HepG2 (cell line): Measurements from ENCODE around the gene BCL2L2. TPM values are rescaled to one million over a fixed set of nuclear protein-coding genes. Genes with fewer than 3 reads are reported as not detected.

Experiments used
- ERF ChIP-seq: IDR thresholded peaks from 2 replicates; pipeline ENCODE4 v1.6.1; 2018; ENCODE audit warnings: missing biosample characterization, missing genetic modification reagents
- FOXP1 ChIP-seq, 2 experiments: fragments of 450-650 bp in 1 of 2; IDR thresholded peaks; 2 replicates each; pipeline ENCODE4 v1.6.1; 2017 to 2018; ENCODE audit warnings: antibody characterized with exemption in 1 of 2
- HNF4A ChIP-seq: sonication (generic); formaldehyde crosslinking; IDR thresholded peaks from 2 replicates; pipeline ENCODE4 v1.4.0; 2020; ENCODE audit warnings: missing genetic modification reagents
- HNRNPLL ChIP-seq: fragments of 200-400 bp; formaldehyde crosslinking; IDR thresholded peaks from 2 replicates; pipeline ENCODE4 v1.6.1; 2017; ENCODE audit warnings: mild to moderate bottlenecking, low read depth, low read length; ENCODE audit not compliant: poor library complexity, severe bottlenecking
- MAFK ChIP-seq, 2 experiments: IDR thresholded peaks in 1 of 2; conservative IDR thresholded peaks in 1 of 2; 2 replicates each; pipeline ENCODE4 v1.6.1; 2011; ENCODE audit warnings: improper control_type of control experiment in 2 of 2, low read length in 2 of 2
- RBFOX2 ChIP-seq: fragments of 200-400 bp; formaldehyde crosslinking; IDR thresholded peaks from 2 replicates; pipeline ENCODE4 v1.6.1; 2017; ENCODE audit warnings: low read depth, mild to moderate bottlenecking, low read length
- SIX4 ChIP-seq: sonication (generic); formaldehyde crosslinking; IDR thresholded peaks from 2 replicates; pipeline ENCODE4 v1.4.0; 2020; ENCODE audit warnings: missing genetic modification reagents
- SSRP1 ChIP-seq: IDR thresholded peaks from 2 replicates; pipeline ENCODE4 v1.6.1; 2016; ENCODE audit warnings: control low read depth
- STAT6 ChIP-seq: sonication (generic); formaldehyde crosslinking; IDR thresholded peaks from 2 replicates; pipeline ENCODE4 v1.4.0; 2020; ENCODE audit warnings: missing genetic modification reagents, mild to moderate bottlenecking, borderline replicate concordance
- TAF15 ChIP-seq: fragments of 200-400 bp; formaldehyde crosslinking; IDR thresholded peaks from one replicate; pipeline ENCODE4 v1.6.1; 2018; ENCODE audit warnings: mild to moderate bottlenecking, low read depth, low read length; ENCODE audit not compliant: poor library complexity, severe bottlenecking
- THYN1 ChIP-seq: sonication (generic); formaldehyde crosslinking; IDR thresholded peaks from 2 replicates; pipeline ENCODE4 v1.8.1; 2023; ENCODE audit warnings: low read depth, mild to moderate bottlenecking, moderate library complexity, missing genetic modification reagents, borderline replicate concordance
- ZFX ChIP-seq: sonication (generic); formaldehyde crosslinking; IDR thresholded peaks from 2 replicates; pipeline ENCODE4 v1.4.0; 2020; ENCODE audit warnings: mild to moderate bottlenecking, low read depth, missing genetic modification reagents, moderate library complexity
- ZNF205 ChIP-seq: IDR thresholded peaks from 2 replicates; pipeline ENCODE4 v1.6.1; 2018; ENCODE audit warnings: missing biosample characterization, missing genetic modification reagents
- ZNF614 ChIP-seq: IDR thresholded peaks from 2 replicates; pipeline ENCODE4 v1.6.1; 2018; ENCODE audit warnings: missing biosample characterization, missing genetic modification reagents, inconsistent platforms, borderline replicate concordance
- polyA plus RNA-seq, 8 experiments: library from polyadenylated mRNA; depleted of rRNA in 3 of 8; stranded (reverse) in 7 of 8; unstranded in 1 of 8; fragments of >200 nt; fragmentation: Illumina TruSeq in 4 of 8; extraction: Trizol in 4 of 8; gene quantifications; 2 replicates each; pipeline versions ENCODE4 v1.2.1 to v1.2.3, GENCODE V29; 2011 to 2016; ENCODE audit warnings: low read depth in 4 of 8, missing spikeins in 1 of 8, mixed read lengths in 1 of 8; ENCODE audit not compliant: insufficient read depth in 1 of 8
- total RNA-seq, 5 experiments: library from RNA; depleted of rRNA; stranded (reverse); fragments of >200 nt; fragmentation: Illumina TruSeq; extraction: Trizol; gene quantifications; 2 replicates each; pipeline ENCODE4 v1.2.3, GENCODE V29; 2016; ENCODE audit warnings: low read depth in 1 of 5
- TF ChIP-seq, protein P1 (sequence below): sonication (generic); formaldehyde crosslinking; IDR thresholded peaks from 2 replicates; pipeline ENCODE4 v1.4.0; 2020; ENCODE audit warnings: missing genetic modification reagents, borderline replicate concordance
- TF ChIP-seq, protein P2 (sequence below): sonication (generic); formaldehyde crosslinking; IDR thresholded peaks from 2 replicates; pipeline ENCODE4 v1.5.0; 2020; ENCODE audit warnings: mild to moderate bottlenecking, missing genetic modification reagents, borderline replicate concordance

Gene BCL2L2
- total and polyA plus RNA-seq, 2 of the 13 experiments (the other 11 are each of a cell fraction or from before 2014, with no cell fraction given) = 28.1 to 49.8 TPM

DNA sequence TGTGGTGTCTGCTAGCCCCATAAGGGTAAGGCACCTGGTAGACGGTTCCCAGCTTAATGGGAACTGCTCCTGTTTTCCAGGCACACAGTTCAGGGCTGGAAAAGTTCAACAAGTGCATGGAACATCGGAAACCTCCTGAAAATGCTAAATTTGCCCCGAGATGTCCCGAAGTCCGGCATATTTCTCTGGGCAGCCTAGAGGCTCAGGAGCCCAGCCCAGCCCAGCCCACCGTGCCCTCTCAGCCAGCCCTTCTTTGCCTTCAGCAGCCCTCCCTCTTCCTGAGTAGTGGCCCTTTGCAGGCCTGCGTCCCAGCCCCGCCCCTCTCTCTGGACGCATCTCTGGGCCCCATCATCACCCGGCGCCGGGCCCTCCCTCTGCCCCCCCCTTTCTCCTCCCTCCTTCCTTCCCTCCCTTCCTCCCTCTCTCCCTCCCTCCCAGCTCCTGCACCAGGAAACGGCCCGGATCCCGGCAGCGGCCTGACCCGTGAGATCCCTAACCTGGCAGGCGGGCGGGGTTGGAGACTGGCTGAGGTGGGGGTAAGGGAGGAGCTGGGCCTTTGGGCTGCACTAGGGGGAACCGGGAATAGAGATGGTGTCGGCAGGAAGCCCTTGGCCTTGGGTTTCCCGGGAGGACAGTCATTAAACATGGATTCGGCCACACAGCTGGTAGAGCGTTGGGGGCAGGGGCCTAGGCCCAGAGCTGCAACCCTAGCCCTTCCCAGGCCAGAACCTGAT, at the start of gene BCL2L2 (continued):
- TF ChIP-seq, protein P1, sequence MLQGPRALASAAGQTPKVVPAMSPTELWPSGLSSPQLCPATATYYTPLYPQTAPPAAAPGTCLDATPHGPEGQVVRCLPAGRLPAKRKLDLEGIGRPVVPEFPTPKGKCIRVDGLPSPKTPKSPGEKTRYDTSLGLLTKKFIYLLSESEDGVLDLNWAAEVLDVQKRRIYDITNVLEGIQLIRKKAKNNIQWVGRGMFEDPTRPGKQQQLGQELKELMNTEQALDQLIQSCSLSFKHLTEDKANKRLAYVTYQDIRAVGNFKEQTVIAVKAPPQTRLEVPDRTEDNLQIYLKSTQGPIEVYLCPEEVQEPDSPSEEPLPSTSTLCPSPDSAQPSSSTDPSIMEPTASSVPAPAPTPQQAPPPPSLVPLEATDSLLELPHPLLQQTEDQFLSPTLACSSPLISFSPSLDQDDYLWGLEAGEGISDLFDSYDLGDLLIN (CRISPR knock-in tag) = peak; percentile 94; the same call in 1 of the 2 replicates
- peak; percentile 98; the same call in 1 of the 2 replicates for TF ChIP-seq THYN1
- TF ChIP-seq, protein P2, sequence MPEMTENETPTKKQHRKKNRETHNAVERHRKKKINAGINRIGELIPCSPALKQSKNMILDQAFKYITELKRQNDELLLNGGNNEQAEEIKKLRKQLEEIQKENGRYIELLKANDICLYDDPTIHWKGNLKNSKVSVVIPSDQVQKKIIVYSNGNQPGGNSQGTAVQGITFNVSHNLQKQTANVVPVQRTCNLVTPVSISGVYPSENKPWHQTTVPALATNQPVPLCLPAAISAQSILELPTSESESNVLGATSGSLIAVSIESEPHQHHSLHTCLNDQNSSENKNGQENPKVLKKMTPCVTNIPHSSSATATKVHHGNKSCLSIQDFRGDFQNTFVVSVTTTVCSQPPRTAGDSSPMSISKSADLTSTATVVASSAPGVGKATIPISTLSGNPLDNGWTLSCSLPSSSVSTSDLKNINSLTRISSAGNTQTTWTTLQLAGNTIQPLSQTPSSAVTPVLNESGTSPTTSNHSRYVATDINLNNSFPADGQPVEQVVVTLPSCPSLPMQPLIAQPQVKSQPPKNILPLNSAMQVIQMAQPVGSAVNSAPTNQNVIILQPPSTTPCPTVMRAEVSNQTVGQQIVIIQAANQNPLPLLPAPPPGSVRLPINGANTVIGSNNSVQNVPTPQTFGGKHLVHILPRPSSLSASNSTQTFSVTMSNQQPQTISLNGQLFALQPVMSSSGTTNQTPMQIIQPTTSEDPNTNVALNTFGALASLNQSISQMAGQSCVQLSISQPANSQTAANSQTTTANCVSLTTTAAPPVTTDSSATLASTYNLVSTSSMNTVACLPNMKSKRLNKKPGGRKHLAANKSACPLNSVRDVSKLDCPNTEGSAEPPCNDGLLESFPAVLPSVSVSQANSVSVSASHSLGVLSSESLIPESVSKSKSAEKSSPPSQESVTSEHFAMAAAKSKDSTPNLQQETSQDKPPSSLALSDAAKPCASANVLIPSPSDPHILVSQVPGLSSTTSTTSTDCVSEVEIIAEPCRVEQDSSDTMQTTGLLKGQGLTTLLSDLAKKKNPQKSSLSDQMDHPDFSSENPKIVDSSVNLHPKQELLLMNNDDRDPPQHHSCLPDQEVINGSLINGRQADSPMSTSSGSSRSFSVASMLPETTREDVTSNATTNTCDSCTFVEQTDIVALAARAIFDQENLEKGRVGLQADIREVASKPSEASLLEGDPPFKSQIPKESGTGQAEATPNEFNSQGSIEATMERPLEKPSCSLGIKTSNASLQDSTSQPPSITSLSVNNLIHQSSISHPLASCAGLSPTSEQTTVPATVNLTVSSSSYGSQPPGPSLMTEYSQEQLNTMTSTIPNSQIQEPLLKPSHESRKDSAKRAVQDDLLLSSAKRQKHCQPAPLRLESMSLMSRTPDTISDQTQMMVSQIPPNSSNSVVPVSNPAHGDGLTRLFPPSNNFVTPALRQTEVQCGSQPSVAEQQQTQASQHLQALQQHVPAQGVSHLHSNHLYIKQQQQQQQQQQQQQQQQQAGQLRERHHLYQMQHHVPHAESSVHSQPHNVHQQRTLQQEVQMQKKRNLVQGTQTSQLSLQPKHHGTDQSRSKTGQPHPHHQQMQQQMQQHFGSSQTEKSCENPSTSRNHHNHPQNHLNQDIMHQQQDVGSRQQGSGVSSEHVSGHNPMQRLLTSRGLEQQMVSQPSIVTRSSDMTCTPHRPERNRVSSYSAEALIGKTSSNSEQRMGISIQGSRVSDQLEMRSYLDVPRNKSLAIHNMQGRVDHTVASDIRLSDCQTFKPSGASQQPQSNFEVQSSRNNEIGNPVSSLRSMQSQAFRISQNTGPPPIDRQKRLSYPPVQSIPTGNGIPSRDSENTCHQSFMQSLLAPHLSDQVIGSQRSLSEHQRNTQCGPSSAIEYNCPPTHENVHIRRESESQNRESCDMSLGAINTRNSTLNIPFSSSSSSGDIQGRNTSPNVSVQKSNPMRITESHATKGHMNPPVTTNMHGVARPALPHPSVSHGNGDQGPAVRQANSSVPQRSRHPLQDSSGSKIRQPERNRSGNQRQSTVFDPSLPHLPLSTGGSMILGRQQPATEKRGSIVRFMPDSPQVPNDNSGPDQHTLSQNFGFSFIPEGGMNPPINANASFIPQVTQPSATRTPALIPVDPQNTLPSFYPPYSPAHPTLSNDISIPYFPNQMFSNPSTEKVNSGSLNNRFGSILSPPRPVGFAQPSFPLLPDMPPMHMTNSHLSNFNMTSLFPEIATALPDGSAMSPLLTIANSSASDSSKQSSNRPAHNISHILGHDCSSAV (CRISPR knock-in tag) = 0 out of 2 replicates have a peak, but pooled peaks have one; percentile 92
- TF ChIP-seq ERF (CRISPR knock-in tag) = peak; percentile 98
- peak; percentile 95 for TF ChIP-seq RBFOX2
- 0 out of 2 replicates have a peak, but pooled peaks have one; percentile 35 for TF ChIP-seq SSRP1 (CRISPR knock-in tag)
- TF ChIP-seq ZFX (CRISPR knock-in tag) = peak; percentile 100
- TF ChIP-seq HNF4A = 0 out of 2 replicates have a peak, but pooled peaks have one; percentile 3
- peak; percentile 85 for TF ChIP-seq HNRNPLL
- peak in 1 of 2 experiments; percentile 37; a peak in 1 of 4 replicates for TF ChIP-seq MAFK (conservative IDR thresholded peaks at IDR 0.05 in 1 of 2, IDR thresholded peaks at IDR 0.05 in 1 of 2; ENCODE audit: low read length in 2 of 2)
- peak; percentile 100 for TF ChIP-seq TAF15
- TF ChIP-seq SIX4 (CRISPR knock-in tag) = peak; percentile 89
- peak; percentile 79; the same call in 1 of the 2 replicates for TF ChIP-seq ZNF205 (CRISPR knock-in tag)
- no peak; the same call in none of the 2 replicates for TF ChIP-seq ZNF614
- peak; percentile 98 for TF ChIP-seq STAT6 (CRISPR knock-in tag)
- TF ChIP-seq FOXP1 (IDR thresholded peaks at IDR 0.05) = no peak
- TF ChIP-seq FOXP1 (CRISPR knock-in tag; IDR thresholded peaks at IDR 0.05) = peak; percentile 62
